Measurements from ENCODE around the gene IL17RD. TPM values are rescaled to one million over a fixed set of nuclear protein-coding genes. Genes with fewer than 3 reads are reported as not detected.

The IL17RD gene
- total RNA-seq, 1 donor from 2014 or later: 30.4 TPM

GRCh38 chr3:57110798-57111197, 54.4 kb downstream of the IL17RD start:
- H3K27me3 Mint-ChIP-seq: no peaks in the 10 kb centered on the region
- no peak for DNase-seq (ENCODE audit: low spot score, unreplicated experiment)
- H3K9me3 Mint-ChIP-seq (ENCODE audit: low read depth): no peaks in the 10 kb centered on the region
- H3K4me1 Mint-ChIP-seq (ENCODE audit: low read depth): peaks cover 10% of the 10 kb centered on the region
- H3K4me3 Mint-ChIP-seq (ENCODE audit: low read depth): no peak overlapping the region
- peaks cover 24% of the 10 kb centered on the region for H3K36me3 Mint-ChIP-seq (ENCODE audit: insufficient read depth)
- H3K27ac Mint-ChIP-seq: peak overlapping the region; percentile 52
- TF ChIP-seq CTCF (IDR thresholded peaks at IDR 0.05; ENCODE audit: unreplicated experiment): no peak

GRCh38 chr3:57110214-57110613, 54.9 kb downstream of the IL17RD start:
- no peak for TF ChIP-seq CTCF (IDR thresholded peaks at IDR 0.05; ENCODE audit: unreplicated experiment)
- H3K4me1 Mint-ChIP-seq (ENCODE audit: low read depth): peaks cover 10% of the 10 kb centered on the region
- no peaks in the 10 kb centered on the region for H3K27me3 Mint-ChIP-seq
- H3K4me3 Mint-ChIP-seq (ENCODE audit: low read depth): no peak overlapping the region
- no peak for DNase-seq (ENCODE audit: low spot score, unreplicated experiment)
- H3K27ac Mint-ChIP-seq: no peak overlapping the region
- peaks cover 23% of the 10 kb centered on the region for H3K36me3 Mint-ChIP-seq (ENCODE audit: insufficient read depth)
- H3K9me3 Mint-ChIP-seq (ENCODE audit: low read depth): no peaks in the 10 kb centered on the region

- H3K36me3 Mint-ChIP-seq (ENCODE audit: insufficient read depth): peaks cover 25% of the 10 kb centered on the region
- H3K9me3 Mint-ChIP-seq (ENCODE audit: low read depth): no peaks in the 10 kb centered on the region
- no peak overlapping the region for H3K27ac Mint-ChIP-seq
- TF ChIP-seq CTCF (IDR thresholded peaks at IDR 0.05; ENCODE audit: unreplicated experiment): no peak
- H3K4me1 Mint-ChIP-seq (ENCODE audit: low read depth): peaks cover 10% of the 10 kb centered on the region
- DNase-seq (ENCODE audit: low spot score, unreplicated experiment): no peak
- H3K27me3 Mint-ChIP-seq: no peaks in the 10 kb centered on the region
- no peak overlapping the region for H3K4me3 Mint-ChIP-seq (ENCODE audit: low read depth)
Observed at GRCh38 chr3:57109437-57110199, 55.5 kb downstream of the IL17RD start.

- no peak overlapping the region for H3K4me3 Mint-ChIP-seq (ENCODE audit: low read depth)
- TF ChIP-seq CTCF (IDR thresholded peaks at IDR 0.05; ENCODE audit: unreplicated experiment): no peak
- no peak for DNase-seq (ENCODE audit: low spot score, unreplicated experiment)
- H3K4me1 Mint-ChIP-seq (ENCODE audit: low read depth): peaks cover 14% of the 10 kb centered on the region
- H3K27ac Mint-ChIP-seq: no peak overlapping the region
- peaks cover 29% of the 10 kb centered on the region for H3K36me3 Mint-ChIP-seq (ENCODE audit: insufficient read depth)
- H3K27me3 Mint-ChIP-seq: no peaks in the 10 kb centered on the region
- no peaks in the 10 kb centered on the region for H3K9me3 Mint-ChIP-seq (ENCODE audit: low read depth)
Observed at GRCh38 chr3:57108684-57109083, 56.5 kb downstream of the IL17RD start.

GRCh38 chr3:57105585-57105984, 59.6 kb downstream of the IL17RD start:
- TF ChIP-seq CTCF (IDR thresholded peaks at IDR 0.05; ENCODE audit: unreplicated experiment): no peak
- Mint-ChIP-seq H3K27me3 (no peaks in the 10 kb centered on the region), H3K27ac (no peak overlapping the region), H3K4me3 (ENCODE audit: low read depth) (no peak overlapping the region), H3K36me3 (ENCODE audit: insufficient read depth) (peaks cover 27% of the 10 kb centered on the region), H3K9me3 (ENCODE audit: low read depth) (no peaks in the 10 kb centered on the region), H3K4me1 (ENCODE audit: low read depth) (peaks cover 12% of the 10 kb centered on the region)
- no peak for DNase-seq (ENCODE audit: low spot score, unreplicated experiment)
